ENCODE results near the gene UTS2. TPM values are rescaled to one million over a fixed set of nuclear protein-coding genes. Genes with fewer than 3 reads are reported as not detected.

The UTS2 gene
- total and polyA plus RNA-seq, 2 of the 4 experiments (the other 2 are of a cell fraction): not detected

- 80% methylated on average over 1 of the region's 17 CpGs; no CpG with 5 or more reads in 1 of the 2 experiments for WGBS, 2 experiments (ENCODE audit: extremely low coverage in 2 of 2, insufficient read length in 1 of 2)
- ChIA-PET POLR2A (ENCODE audit: unreplicated experiment) (no interaction called here), CTCF (no interaction called here)
- no peak overlapping the region for H3K4me2 ChIP-seq (ENCODE audit: low read depth, low read length)
- peaks cover 4% of the 10 kb centered on the region for H3K9me3 ChIP-seq (ENCODE audit: control insufficient read depth, insufficient read depth, low read length)
- no peak overlapping the region for H3K4ac ChIP-seq (ENCODE audit: low read depth, low read length)
- TF ChIP-seq MXI1 (IDR thresholded peaks at IDR 0.05; ENCODE audit: borderline replicate concordance, low read depth, low read length): no peak
- TF ChIP-seq CHD1 (IDR thresholded peaks at IDR 0.05; ENCODE audit: low read depth, low read length): no peak
- TF ChIP-seq MAFK (IDR thresholded peaks at IDR 0.05; ENCODE audit: low read depth, low read length): no peak
- TF ChIP-seq, protein P1, sequence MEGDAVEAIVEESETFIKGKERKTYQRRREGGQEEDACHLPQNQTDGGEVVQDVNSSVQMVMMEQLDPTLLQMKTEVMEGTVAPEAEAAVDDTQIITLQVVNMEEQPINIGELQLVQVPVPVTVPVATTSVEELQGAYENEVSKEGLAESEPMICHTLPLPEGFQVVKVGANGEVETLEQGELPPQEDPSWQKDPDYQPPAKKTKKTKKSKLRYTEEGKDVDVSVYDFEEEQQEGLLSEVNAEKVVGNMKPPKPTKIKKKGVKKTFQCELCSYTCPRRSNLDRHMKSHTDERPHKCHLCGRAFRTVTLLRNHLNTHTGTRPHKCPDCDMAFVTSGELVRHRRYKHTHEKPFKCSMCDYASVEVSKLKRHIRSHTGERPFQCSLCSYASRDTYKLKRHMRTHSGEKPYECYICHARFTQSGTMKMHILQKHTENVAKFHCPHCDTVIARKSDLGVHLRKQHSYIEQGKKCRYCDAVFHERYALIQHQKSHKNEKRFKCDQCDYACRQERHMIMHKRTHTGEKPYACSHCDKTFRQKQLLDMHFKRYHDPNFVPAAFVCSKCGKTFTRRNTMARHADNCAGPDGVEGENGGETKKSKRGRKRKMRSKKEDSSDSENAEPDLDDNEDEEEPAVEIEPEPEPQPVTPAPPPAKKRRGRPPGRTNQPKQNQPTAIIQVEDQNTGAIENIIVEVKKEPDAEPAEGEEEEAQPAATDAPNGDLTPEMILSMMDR (conservative IDR thresholded peaks at IDR 0.05; ENCODE audit: low read depth, low read length): no peak
- TF ChIP-seq SMC3 (IDR thresholded peaks at IDR 0.05; ENCODE audit: low read depth, low read length): no peak
- no peak for TF ChIP-seq RCOR1 (IDR thresholded peaks at IDR 0.05; ENCODE audit: insufficient replicate concordance, low read length)
- TF ChIP-seq POLR2A (IDR thresholded peaks at IDR 0.05; ENCODE audit: low read depth, low read length): no peak
- TF ChIP-seq ELK1 (IDR thresholded peaks at IDR 0.05; ENCODE audit: borderline replicate concordance, low read depth, low read length): no peak
- TF ChIP-seq RFX5 (IDR thresholded peaks at IDR 0.05; ENCODE audit: low read depth, low read length): no peak
- TF ChIP-seq, protein P2, sequence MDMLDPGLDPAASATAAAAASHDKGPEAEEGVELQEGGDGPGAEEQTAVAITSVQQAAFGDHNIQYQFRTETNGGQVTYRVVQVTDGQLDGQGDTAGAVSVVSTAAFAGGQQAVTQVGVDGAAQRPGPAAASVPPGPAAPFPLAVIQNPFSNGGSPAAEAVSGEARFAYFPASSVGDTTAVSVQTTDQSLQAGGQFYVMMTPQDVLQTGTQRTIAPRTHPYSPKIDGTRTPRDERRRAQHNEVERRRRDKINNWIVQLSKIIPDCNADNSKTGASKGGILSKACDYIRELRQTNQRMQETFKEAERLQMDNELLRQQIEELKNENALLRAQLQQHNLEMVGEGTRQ (IDR thresholded peaks at IDR 0.05; ENCODE audit: low read depth, low read length): no peak
- no peak for TF ChIP-seq CEBPB (IDR thresholded peaks at IDR 0.05; ENCODE audit: low read depth, low read length)
- no peak for TF ChIP-seq MAZ (IDR thresholded peaks at IDR 0.05; ENCODE audit: borderline replicate concordance, low read depth, low read length)
- no peak for TF ChIP-seq RAD21 (IDR thresholded peaks at IDR 0.05; ENCODE audit: low read length)
- TF ChIP-seq BHLHE40 (IDR thresholded peaks at IDR 0.05; ENCODE audit: low read depth, low read length): no peak
- TF ChIP-seq NFE2L2 (IDR thresholded peaks at IDR 0.05; ENCODE audit: low read depth, low read length): no peak
- no peak for TF ChIP-seq FOS (IDR thresholded peaks at IDR 0.05; ENCODE audit: low read depth, low read length)
- no peak overlapping the region for H4K91ac ChIP-seq (ENCODE audit: insufficient read depth, low read depth, low read length)
- ATAC-seq (ENCODE audit: low read depth) (no peak), DNase-seq (no peak)
- H3K36me3 ChIP-seq (ENCODE audit: control insufficient read depth, insufficient read depth, low read length): no peaks in the 10 kb centered on the region
- no peaks in the 10 kb centered on the region for H4K20me1 ChIP-seq (ENCODE audit: insufficient read depth, low read length)
- H3K27me3 ChIP-seq (ENCODE audit: control insufficient read depth, insufficient read depth, low read length): peaks cover 2% of the 10 kb centered on the region
- no peaks in the 10 kb centered on the region for H3K9me1 ChIP-seq (ENCODE audit: insufficient read depth, low read length)
- no peak overlapping the region for H2AK5ac ChIP-seq (ENCODE audit: low read depth, low read length)
- BruUV-seq (replicated peaks): no TSS peak
- dilution Hi-C loops (cut with HindIII; ENCODE audit: low sequenced_read_pairs, unreplicated experiment): no loop called here
- H2AK9ac ChIP-seq (replicated peaks; ENCODE audit: low read depth, low read length, poor library complexity): peak overlapping the region; percentile 45
- H3K4me1 ChIP-seq (ENCODE audit: control insufficient read depth, insufficient read depth, low read length): no peaks in the 10 kb centered on the region
- no peak overlapping the region for H2AFZ ChIP-seq (replicated peaks; ENCODE audit: low read length, poor library complexity)
- no peak overlapping the region for H3K56ac ChIP-seq (ENCODE audit: extremely low read depth, insufficient read depth, low read length)
- no peak overlapping the region for H2BK15ac ChIP-seq (ENCODE audit: low read depth, low read length)
- H4K5ac ChIP-seq (ENCODE audit: low read depth, low read length): no peak overlapping the region
- H2BK20ac ChIP-seq (ENCODE audit: low read depth, low read length): no peak overlapping the region
- H4K8ac ChIP-seq (ENCODE audit: low read depth in 2 of 2, low read length in 2 of 2): no peak overlapping the region
- H3K9ac ChIP-seq (ENCODE audit: low read depth, low read length): no peak overlapping the region
- H3K79me1 ChIP-seq (ENCODE audit: low read depth in 1 of 2, low read length in 2 of 2): no peaks in the 10 kb centered on the region
- no peak overlapping the region for H3K27ac ChIP-seq (ENCODE audit: insufficient read depth, low read length)
- H2BK120ac ChIP-seq (ENCODE audit: low read depth, low read length): no peak overlapping the region
- no peak overlapping the region for H3K18ac ChIP-seq (ENCODE audit: low read depth, low read length)
- in situ Hi-C loops (cut with MboI; ENCODE audit: low sequenced_read_pairs): no loop called here
- no peak overlapping the region for H3K14ac ChIP-seq (replicated peaks; ENCODE audit: low read depth, low read length)
- intact Hi-C loops (cut with micrococcal nuclease): no loop called here
- H3K23ac ChIP-seq (ENCODE audit: low read depth, low read length): no peak overlapping the region
- no peak overlapping the region for H2BK5ac ChIP-seq (ENCODE audit: low read depth, low read length, poor library complexity, severe bottlenecking)
- H3K4me3 ChIP-seq (ENCODE audit: insufficient read depth, low read depth, low read length): no peak overlapping the region
Observed at GRCh38 chr1:7863756-7864328, 11.0 kb upstream of the UTS2 start.
